Stimulated activated CD8-positive, alpha-beta memory T cell treated with anti-CD3 and anti-CD28 coated beads, Interleukin-12 subunit alpha, Interleukin-12 subunit beta, amount 100 ng/mL, for 24 hours (primary cell): ENCODE results near the gene WDR55.
A peak's percentile ranks its signal among the peaks of the same experiment; 100 is the strongest.
"Not testable (repeated sequence)": the region's sequence is repeated elsewhere in the genome, so short reads cannot be mapped to it uniquely, and the experiment has no call there.

Source experiments
- DNase-seq: peaks from one replicate; pipeline ENCODE4 v3.0.0-alpha.2; 2020; ENCODE audit errors: extremely low read depth

The WDR55 gene

DNA sequence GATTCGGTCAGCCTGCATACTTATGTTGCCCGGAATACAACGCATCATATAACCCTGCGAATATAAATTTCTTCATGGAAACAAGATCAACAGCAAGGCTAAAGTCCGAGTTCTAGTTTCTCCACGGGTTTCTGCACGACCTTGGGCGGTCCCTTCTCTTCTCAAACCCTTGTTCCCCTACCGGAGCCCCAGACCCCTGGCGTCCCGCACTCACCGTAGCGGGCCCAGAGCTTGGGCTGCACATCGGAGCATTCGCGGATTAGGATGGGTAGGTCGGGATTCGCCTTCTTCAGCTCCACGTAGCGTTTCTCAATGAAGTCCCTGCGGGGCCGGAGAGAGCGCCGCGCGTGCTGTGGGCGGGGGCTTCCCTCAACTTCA, 17.7 kb upstream of the WDR55 start:
- no peak for DNase-seq

DNA sequence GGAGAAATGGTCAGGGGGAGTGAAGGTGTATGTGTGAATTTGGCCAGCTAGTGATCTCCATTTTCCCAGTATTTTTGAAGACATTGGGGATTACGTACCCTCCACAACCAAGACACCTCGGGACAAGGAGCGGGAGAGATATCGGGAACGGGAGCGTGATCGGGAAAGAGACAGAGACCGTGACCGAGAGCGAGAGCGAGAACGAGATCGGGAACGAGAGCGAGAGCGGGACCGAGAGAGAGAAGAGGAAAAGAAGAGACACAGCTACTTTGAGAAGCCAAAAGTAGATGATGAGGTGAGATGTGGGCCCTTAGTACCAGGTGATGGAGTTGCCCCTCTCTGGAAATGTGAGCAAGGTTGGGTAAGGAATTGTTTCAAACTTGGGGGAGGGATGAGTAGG, 5.8 kb upstream of the WDR55 start:
- DNase-seq, result no peak

DNA sequence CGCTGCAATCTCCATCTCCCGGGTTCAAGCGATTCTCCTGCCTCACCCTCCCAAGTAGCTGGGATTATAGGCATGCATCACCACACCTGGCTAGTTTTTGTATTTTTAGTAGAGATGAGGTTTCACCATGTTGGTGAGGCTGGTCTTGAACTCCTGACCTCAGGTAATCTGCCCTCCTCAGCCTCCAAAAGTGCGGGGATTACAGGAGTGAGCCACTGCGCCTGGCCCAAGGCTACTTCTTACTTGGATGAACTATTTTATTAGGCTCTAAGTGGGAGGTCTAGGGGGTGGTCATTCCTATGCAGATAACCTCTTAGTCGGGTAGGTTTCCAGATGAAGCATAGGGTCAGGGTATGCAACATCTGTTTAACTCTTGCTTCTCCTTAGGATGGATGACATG, 4.3 kb upstream of the WDR55 start:
- DNase-seq, result not testable (repeated sequence)

DNA sequence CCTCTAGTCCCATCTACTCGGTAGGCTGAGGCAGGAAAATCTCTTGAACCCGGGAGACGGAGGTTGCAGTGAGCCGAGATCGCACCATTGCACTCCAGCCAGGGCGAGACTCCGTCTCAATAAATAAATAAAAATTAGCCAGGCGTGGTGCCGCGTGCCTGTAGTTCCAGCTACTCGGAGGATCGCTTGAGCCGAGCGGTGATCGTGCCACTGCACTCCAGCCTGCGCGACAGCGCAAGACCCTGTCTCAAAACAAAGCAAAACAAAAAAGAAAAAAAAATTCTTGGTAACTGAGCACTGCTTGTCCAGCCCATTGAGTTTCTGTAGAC, 710 bp upstream of the WDR55 start:
- no peak for DNase-seq

DNA sequence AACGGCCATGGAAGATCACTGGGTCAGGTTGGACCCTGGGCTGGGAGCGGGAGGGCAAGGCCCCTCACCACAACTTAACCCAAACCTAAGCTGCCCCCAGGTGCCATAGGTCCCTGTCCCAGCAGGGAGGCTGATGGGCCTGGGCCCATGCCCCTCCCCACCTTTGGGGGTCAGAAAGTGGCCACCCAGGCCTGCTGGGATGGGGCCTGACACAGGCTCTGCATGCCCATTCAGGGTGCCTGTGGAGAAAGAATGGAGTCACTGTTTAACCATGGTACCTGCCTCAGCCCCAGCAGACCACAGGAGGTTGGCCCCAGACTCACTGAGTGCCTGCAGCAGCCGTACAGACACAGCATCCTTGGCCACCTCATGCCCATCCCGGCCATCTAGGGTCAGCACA, 6.3 kb downstream of the WDR55 start:
- DNase-seq, result not testable (repeated sequence)

DNA sequence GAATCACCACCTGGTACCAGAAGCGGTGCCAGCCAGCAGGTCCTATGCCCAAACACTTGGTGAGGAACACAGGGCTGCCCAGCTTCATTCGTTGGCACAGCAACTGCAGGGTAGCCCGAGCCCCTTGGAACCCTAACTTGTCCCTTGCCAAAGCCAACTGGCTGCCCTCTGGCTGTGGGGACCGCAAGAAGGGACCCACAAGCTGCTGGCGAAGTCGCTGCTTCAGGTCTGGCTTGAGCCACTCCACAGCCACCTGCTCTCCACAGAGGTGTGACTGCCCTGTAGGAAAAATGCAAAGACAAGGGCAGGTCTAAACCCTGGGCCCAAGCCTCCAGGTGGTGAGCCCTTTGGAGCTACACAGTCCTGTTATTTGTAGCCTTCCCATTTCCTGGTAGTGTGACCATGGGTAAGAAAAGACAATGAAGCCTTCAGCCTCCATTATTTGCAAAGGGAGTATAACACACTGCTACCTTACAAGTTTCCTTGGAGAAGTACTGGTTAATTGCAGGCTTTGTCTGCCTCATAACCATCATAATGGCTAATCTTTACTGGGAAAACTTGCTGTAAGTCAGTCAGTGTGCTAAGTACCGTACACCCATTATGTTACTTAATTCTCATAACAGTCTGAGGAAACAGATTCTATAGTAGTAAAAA, 6.9 kb downstream of the WDR55 start:
- DNase-seq, result no peak

DNA sequence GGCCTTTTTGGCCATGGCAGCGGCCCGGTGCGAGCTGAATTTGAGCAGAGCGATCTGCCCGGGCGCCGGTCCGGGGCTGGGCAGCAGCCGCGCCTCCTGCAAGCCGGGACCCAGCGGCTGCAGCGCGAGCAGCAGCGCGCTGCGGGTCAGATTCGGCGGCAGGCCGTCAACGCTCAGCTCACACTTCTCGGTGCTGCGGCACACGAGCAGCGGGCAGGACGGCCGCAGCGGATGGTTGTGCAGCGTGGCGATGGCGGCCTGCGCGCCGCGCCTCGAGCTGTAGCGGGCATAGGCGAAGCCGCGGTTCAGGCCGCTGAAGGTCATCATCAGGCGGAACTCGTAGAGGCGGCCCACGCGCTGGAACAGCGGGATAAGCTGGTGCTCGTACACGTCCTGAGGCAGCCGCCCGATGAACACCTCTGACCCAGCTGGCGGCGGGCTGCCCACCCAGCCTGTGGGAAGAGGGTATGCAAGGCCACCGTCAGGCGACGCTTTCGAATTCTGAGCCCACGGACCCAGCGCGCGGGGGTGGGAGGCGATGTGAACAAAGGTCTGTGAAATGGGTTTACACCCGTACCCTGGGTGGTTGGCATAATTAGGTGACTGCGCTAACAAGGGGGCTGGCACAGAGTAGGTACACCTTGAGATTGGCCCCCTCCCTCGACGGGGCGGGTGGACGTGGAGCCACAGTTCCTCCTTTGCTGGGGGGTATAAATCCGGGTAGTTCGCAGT, 7.9 kb downstream of the WDR55 start:
- DNase-seq, result no peak

DNA sequence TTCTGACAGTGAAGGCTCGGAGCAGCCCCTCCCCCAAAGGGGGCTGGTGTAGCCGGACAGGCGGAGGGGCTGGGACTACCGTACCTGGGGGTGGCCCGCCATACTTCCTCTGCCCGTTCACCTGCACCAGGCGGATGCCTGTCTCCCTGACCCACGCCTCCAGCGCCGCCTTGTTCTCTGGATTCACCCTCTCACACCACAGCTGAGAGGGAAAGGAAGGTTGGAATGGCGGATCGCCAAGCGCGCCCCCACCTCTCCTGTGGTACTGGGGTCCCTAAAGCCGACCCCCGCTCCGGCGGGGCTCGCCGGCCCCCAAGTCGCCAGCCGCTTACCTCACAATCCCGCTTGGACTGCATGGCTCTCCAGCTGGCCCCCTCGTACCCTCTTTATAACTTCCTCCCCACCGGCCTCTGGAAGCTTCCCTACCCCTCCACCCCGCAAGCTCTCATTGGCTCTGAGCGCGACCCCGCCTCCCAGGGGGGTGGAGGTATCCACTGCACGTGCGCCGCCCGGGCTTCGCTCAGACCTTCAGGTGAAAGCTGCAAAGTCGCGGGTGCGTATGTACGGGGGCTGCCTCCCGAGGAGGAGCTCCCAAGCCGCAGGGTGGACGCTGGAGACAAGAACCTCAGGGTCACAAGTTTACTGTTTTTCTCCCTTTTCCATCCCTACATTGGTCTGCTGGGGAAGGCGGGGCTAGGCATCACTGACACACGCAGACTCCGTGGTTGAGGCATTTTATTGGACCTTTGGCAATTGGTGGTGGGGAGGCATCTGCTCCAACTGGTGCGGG, 8.7 kb downstream of the WDR55 start, which contains the start of gene DND1:
Gene DND1 (minus strand): TSS at position 390 of the 790 bp plus-strand sequence. CDS start 34 bp downstream, at position 356.
- no peak for DNase-seq

DNA sequence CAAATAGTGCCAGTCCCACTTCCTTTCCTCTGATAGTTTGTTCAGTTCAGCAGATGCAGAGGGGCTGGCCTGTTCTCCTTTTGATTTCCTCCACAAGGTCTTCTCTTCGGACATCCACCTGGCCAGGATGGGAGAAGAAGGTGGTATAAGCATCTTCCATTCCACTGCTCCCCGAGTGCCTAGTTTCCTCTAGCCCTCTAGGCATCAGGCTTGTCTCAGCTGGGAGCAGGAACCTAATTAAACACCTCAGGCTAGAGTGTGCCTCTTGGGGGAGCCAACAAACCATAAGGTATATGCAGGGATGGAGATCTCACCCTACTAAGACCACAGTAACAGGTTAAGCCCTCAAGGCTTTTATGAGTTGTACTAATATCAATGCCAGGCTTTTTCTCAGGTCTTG, 9.5 kb downstream of the WDR55 start:
- DNase-seq, result no peak

DNA sequence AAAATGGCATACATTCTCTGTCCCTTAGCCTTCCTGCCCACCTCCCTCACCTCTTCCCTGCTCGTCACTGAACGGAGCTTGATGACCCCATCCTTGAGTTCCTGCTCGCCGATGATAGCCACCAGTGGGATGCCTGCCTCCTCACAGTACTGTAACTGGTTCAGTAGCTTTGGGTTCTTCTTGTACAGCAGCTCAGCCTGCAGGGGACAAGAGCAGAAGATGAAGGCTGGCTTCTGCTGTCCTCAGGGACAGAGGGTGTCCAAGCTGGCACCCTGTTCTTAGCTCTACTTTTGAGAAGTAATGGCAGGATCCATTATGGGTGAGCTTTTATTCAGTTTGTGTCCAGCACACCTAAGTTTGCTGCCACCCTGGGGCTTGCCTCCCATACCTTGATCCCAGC, 9.9 kb downstream of the WDR55 start:
- no peak for DNase-seq

DNA sequence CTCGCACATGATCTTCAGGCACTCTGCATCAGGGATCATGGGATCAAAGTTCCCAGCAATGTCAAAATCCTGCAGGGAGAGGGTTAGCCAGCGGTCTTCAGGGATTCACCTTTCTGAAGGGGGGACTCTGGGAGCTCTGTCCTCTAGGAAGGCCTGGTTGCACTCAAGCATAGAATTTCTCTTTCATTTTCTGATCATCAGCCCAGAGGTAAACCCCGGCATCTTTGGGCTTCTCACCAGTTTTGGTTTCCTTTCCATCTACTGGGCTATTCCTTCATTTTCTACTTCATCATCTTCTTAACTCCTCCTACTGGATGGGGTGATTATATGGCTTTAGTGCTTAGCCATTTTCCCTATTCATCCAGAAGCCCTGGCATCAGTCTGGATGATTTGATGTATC, 13.2 kb downstream of the WDR55 start:
- DNase-seq, result no peak

DNA sequence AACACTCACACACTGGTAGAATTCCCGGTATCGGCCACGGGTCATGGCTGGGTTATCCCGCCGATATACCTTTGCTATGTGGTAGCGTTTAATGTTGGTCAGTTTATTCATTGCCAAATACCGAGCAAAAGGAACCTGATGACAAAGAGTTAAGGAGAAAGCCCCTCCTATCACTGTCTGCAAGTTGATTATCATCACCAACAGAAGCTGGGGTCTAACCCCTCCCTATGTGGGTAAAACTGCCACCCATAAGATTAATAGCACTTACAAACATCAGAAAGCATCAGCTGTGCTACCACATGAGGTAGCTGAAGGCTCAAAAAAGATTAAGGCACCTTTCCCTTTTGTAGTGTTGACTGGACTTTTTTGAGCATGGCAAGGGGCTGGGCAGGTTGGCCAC, 14.3 kb downstream of the WDR55 start:
- DNase-seq, result no peak

DNA sequence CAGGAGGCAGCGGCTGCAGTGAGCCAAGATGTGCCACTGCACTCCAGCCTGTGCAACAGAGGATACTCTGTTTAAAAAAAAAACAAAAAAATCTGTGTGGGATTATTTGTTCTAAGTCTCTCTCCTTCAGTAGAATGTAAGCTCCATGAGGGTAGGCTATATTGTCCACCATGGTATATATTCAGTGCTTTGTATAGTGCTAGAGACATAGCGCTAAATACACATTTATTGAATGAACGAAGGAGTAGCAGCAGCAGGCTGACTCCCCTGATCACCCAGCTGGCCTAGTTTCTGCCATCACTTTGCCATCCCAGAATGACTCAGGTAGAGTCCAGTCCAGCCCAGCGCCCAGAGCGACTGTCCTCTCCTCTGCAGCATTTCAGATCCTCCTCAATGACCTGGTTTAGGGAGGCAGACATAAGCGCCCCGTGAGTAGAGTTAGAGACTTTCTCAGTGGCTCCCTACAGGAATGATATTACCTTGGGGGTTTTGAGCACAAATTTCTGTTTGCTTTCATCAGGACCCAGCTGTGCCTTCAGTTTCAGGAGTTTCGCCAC, 25.8 kb downstream of the WDR55 start:
- DNase-seq, result no peak

DNA sequence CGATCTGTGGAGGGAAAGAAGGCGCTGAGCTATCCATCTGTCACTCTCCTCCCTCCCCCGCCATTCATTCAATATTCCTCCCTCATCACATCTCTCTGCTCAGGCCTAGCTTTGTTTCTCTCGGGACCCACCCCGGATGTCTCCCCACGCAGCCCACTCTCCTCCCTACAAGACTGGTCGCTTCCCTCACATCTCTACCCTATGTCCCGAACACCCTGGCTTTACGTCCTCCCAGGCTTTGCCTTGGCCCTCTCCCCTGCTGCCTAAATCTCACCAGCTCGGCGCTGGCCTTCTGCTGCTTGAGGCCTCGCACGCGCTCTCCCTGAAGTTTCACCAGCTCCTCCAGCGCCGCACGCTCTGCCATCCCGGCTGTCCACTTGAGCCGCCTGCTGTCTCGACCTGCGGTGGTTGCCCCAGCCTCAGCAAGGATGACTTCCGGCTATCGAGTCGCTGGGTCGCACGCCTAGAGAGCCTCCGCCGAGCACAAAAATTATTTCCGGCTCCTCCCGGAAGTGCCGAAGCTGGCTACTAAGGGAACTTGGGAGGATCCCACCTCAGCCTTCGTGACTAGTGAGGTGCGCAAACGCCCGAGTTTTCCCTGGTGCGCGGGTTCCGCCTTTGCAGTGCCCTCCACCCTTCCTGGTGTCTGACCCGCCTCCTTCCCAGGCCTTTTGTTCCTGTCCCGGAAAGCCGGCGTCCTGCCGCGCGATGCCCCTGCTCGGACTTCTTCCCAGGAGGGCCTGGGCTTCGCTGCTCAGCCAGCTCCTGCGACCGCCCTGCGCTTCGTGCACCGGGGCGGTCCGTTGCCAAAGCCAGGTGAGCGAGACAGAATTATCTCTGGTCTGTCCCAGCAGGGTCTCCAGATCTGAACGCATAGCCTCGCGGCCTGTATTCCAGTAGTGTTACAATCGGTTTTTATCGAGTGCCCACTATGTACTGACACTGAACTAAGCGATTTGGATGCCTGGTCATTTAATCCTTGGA, 26.5 kb downstream of the WDR55 start, which contains the start of the genes HARS1 and HARS2:
Gene HARS1 (minus strand): TSS at position 430 of the 984 bp plus-strand sequence. CDS start 66 bp downstream, at position 364.
Gene HARS2 (plus strand): TSS at position 515 of the 984 bp plus-strand sequence. CDS start 194 bp downstream, at position 709.
- DNase-seq, result peak; percentile 64

DNA sequence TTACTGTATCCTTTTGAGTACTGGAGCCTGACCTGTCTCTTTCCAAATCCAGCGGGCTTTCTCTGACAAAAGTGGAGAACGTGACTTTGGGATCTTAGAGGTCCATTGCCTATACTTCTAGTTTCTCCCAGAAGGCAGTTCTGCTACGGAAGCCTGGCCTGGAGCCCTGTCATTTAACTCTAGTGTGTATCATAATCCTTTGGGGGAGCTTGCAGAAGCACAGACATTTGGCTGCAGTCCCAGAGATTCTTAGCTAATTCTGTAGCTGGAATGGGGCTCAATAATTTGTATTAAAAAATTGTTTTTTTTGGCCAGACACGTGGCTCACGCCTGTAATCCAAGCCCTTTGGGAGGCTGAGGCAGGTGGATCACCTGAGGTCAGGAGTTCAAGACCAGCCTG, 29.6 kb downstream of the WDR55 start:
- DNase-seq, result no peak

DNA sequence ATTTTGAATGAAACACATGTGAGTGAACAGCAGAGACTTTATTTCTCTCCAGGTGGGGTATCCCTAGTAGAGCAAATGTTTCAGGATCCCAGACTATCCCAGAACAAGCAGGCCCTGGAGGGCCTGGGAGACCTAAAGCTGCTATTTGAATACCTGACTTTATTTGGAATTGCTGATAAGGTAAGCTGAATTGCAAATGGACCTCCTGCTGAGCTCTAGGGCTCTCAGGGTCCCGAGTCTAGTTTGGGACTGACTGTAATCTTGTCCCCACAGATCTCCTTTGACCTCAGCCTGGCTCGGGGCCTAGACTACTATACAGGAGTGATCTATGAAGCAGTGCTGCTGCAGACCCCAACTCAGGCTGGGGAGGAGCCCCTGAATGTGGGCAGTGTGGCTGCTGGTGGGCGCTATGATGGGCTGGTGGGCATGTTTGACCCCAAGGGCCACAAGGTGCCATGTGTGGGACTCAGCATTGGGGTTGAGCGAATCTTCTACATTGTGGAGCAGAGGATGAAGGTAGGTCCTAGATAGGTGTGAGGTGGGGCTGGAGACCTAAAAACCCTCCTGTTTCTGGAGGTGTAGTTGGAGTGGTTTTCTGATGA, 32.3 kb downstream of the WDR55 start:
- no peak for DNase-seq

DNA sequence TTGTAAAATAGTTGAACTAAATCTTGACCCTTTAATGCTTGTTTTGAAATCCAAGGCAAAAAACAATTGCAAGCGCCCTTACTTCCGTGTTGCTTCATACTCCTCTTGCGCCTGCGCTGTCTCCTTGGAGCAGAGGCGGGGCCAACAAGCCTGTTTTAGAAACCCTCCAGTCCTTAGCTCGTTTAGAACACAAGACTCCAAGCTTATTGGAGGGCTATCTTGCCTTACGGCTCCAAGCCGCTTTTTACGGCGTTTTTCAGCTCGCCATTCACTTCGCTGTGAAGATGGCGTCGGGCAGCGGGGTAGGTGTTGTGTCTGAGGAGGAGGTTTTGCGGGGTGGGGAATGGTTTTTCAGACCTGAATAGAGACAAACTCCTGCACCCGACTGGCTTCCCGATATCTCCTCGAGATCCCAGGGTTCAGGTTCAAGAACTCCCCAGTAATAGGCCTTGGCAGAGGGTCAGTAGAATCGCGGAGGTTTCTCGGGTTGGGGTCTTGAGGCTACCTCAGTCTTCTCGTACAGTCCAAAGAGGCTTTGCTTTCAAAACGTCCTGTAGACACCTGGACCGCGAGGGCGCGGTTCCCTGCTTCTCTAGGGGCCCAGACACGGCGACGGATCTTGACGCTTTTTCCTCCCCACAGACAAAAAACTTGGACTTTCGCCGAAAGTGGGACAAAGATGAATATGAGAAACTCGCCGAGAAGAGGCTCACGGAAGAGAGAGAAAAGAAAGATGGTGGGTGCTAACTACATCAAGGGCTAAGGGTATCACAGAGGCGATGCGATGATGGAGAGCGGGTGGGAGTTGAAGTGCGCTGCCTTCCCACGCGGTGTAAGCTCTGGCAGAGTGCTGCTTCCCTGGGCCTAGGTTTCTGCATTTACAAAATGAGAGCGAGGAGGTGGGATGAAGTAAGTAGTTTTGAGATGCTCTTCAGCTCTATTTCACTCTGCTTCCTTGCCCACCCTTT, 35.8 kb downstream of the WDR55 start, which contains the start of gene ZMAT2:
Gene ZMAT2 (plus strand): TSS at position 271 of the 968 bp plus-strand sequence. CDS start 14 bp downstream, at position 285.
- DNase-seq, result peak; percentile 78

DNA sequence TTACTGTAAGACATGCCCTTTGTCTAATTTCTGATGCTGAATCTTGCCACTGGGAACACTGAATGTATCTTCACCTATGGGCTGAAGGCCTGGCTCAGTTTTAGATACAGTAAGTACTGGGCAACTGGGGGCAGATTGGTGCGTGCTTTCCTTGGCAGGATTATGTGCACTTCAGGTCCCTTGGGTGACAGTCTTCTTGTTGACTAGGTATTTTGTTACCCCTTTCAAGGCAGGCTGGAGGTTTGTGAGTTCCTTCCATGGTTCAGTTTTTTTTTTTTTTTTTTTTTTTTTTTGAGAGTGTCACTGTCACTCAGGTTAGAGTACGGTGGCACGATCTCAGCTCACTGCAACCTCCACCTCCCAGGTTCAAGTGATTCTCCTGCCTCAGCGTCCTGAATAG, 43.1 kb downstream of the WDR55 start:
- no peak for DNase-seq

DNA sequence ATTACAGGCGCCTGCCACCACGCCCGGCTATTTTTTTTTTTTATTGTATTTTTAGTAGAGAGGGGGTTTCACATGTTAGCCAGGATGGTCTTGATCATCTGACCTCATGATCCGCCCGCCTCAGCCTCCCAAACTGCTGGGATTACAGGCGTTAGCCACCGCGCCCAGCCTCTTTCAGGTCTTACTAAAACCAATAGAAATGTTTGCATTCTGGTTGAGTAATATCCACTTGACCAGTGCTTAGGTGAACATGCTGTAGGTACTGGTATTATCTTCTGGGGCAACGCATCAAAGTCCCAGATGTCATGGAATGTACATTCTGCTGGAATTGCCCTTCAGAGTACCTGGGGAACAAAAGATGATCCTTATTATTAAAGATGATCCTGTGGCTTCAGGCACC, 44.1 kb downstream of the WDR55 start:
- DNase-seq, result not testable (repeated sequence)
